GM19240 (cell line): ENCODE data around the gene CYGB.

ENCODE experiments used
- DNase-seq: peaks from one replicate; pipeline ENCODE4 v3.0.0; 2011; ENCODE audit warnings: low spot score; ENCODE audit not compliant: insufficient read length

CYGB gene

GRCh38 chr17:76501827-76502307 lies 35.6 kb downstream of the CYGB start:
- DNase-seq, result no peak

- peak; percentile 79 for DNase-seq
Measured at GRCh38 chr17:76501018-76501826, 36.3 kb downstream of the CYGB start, which contains the start of gene RHBDF2. RHBDF2 (minus strand) TSS chr17:76501423; CDS start chr17:76481524, 19,899 bp downstream.

DNA sequence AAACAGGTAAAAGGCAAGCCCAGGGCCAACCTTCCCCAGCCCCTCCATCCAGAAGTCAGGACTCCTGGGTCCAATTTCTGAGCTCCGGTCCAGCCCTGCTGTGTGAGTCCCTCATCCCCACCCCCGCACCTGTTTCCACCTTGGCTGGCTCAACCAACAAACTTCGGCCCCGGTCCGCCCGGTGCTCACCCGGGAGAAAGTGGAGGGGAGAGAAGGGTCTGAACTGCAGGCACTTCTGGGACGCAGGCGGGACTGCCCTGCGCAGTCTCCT lies 36.8 kb downstream of the CYGB start:
- no peak for DNase-seq

DNA sequence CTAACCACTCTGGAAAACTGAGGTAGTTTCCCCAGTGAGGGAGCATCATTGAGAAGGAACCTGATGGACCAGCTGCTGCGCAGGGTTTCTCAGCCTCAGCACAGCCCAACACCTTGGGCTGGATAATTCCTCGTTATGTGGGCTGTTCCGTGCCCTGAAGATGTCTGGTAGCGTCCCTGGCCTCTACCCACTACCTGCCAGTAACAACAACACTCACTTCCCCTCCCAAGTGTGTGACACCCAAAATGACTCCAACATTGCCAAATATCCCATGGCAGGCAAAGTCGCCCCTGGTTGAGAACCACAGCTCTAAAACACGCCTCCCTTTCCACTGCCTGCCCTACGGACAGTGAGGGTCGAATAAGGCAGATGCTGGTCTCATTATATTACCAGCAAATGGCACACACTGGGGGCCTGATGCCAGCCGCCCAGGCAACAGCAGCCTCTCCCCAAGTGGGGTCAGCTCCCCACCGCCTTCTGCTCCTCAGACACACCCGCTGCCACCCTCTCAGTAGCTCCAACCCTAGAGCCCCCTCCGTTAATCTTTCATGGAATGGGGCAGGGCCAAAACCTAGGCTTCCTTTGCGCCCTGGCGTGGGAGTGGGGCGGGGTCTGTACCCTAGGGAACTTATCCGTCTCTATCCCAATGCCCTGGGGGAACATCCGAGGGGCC lies 37.3 kb downstream of the CYGB start:
- DNase-seq, result no peak

DNA sequence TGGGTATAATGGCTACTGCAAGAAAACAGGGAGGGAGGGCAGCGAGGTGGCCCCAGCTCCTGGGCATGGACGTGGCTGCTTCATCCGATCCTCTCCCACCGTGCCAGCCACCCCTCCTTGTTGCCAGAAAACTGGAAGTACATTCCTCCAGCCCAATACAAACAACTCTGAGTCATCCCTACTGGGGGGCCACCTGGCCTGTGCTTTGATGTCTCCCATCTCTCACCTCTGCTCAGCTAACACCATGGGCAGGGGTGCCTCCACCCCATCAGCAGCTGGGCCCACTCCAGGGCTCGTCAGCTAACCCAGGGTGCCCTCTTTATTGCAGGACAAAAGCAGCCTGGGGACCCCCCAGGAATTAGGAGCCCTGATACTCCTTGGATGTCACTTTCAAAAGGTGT lies 38.2 kb downstream of the CYGB start:
- DNase-seq, result no peak

DNA sequence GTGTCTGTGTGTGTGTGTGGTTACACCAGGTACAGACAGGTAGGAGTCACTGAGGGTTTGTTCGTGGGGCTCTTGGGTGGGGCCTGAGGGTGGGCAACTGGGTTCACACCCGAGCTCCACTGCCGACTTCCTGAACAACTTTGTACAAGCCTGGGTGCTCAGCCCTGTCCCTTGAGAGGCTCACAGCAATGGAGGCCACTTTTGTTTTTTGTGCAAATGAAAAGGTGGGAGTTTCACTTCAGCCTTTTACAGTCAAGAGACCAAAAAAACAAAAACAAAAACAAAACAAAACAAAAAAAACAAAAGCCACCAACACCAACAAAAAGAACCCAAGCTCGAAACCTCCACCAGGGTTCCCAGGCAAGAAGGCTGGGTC lies 38.6 kb downstream of the CYGB start:
- no peak for DNase-seq

DNA sequence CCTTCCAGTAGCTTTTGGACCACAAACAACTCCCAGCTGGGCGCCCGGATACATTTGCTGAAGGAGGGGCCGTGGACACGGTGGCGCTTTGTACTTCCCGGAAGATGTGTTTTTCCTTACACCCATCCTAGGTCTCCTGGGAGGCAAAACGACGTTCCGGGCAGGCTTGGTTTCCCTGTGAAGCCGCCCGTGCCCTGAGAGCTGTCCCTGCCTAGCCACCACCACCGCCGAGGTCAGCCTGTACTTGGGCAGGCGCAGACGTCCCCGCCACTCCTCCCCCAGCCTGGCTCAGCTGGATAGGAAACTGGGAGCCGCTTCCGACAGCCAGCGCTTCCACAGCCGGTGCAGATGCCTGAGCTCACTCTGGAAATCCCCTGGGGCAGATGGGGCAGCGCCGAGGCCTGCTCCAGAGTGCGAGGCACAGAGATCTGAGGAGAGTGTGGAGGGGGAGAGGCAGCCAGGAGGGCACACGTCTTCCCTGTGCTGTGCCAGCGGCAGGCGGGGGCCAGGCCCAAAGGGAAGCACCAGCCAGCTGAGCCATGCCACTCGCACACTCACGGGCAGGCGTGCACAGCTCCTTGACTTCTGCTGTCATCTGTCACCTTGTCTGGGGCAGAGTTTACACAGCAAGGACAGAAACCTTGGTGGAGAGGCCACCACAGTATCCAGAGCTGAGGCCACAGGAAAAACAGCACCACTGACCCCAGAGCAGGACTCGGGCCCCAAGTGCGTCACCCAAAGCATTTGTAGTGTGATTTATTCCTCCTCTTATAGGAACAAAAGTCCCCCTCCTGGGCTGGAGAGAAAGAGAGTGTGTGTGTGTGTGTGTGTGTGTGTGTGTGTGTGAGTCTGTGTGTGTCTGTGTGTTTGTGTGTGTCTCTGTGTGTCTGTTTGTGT lies 39.3 kb downstream of the CYGB start:
- DNase-seq, result no peak

- DNase-seq, result no peak
Measured at GRCh38 chr17:76497699-76497978, 39.9 kb downstream of the CYGB start.

DNA sequence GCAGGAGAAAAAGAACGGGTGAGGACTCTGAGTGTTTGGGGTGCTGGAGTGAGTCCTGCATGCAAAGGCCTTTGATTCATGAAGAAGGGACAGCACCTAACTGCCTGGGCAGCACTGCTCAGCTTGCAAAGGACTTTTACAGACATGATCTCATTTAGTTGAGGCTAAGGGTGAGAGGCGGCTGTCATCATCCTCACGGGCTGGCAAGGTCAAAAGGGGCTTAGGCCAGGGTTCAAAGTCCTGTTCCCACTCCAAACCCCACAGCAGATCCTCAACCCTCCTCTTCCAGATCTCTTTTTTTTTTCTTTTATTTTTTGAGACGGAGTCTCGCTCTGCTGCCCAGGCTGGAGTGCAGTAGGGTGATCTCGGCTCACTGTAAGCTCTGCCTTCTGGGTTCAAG lies 41.0 kb downstream of the CYGB start:
- DNase-seq, result no peak

DNA sequence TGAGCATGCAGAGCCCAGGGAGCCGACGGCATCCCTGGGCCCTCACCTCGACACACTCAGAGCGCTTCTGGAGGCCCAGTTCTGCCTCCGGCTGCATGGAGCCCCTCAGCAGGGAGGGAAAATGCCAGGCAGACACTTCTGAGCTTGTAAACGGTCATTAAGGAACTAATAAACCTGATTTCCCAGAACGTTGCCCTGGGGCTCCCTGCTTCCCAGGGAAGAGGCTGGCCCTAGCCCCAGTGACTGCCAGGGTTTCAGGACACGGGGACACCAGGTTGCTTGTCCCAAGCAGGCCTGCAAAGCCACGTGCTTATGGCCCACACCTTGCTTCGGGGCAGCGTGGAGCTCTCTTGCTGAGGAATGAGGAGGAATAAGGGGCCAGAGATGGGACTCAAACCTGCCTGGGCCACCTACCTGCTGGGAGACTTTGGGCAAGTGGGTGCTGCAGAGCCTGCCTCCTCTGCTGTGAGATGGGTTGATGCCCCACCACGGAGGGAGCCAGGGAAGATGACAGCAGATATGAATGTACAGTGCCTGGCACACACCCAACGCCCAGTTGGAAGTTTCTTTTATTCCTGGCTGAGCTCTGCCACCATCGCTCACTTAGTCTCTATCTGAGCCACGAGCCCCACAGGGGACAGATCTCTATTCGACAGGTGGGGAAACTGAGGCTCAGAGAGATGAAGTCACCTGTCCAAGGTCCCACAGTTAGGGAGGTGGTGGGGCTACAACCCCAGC lies 41.7 kb downstream of the CYGB start:
- DNase-seq, result no peak

DNA sequence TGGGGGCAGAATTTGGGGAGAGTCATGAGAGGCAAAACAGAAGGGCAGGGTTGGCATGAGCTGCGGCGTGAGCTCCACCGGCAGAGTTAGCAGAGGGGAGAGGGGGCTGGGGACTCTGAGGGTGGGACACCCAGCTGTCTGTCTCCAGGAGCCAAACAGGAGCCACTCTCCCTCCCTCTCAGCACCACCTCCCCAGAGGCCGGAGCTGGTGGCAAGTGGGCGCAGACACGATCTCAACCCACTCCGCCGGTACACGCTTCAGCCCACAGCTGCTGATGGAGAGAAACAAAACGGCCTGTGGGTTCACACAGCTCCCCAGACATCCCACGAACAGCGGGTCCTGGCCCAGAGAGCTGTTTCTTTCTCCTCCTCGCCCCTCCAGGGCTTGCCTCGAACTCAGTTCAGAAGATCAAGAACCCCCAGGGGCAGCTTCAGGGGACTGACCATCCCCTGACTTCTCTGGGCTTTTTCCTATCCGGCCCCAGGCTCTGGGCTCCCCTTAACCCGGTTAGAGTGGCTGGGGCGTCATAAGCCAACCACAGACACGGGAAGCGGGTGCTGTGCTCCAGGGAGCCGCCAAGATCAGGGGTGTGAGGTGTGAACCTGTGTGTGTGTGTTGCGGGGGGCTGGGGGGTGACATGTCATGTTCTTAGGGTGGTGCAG lies 43.9 kb downstream of the CYGB start:
- no peak for DNase-seq

DNA sequence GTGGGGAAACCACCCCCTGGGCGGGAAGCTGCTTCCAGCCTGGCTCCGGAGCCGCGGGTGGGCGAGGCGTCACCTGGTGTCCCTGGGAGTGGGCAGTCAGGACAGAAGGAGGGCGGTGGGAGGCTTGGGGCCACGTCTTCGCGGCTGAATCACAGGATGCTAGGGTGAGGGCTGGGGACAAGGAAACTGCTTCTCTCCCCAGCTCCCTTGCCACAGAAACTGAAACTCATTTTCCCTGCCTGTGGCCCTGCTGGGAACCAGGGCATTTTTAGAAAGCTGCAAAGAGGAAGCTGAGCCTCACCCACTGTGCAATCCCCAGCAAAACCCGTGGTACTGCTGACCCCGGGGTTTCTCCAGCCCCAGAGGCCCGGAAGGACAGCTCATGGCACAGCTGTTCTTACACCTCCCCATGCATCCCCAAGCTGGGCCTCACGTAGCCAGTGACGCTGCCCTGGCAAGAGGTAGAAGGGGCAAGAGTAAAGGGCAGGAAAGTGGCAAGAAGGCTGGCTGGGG lies 44.5 kb downstream of the CYGB start:
- no peak for DNase-seq

DNA sequence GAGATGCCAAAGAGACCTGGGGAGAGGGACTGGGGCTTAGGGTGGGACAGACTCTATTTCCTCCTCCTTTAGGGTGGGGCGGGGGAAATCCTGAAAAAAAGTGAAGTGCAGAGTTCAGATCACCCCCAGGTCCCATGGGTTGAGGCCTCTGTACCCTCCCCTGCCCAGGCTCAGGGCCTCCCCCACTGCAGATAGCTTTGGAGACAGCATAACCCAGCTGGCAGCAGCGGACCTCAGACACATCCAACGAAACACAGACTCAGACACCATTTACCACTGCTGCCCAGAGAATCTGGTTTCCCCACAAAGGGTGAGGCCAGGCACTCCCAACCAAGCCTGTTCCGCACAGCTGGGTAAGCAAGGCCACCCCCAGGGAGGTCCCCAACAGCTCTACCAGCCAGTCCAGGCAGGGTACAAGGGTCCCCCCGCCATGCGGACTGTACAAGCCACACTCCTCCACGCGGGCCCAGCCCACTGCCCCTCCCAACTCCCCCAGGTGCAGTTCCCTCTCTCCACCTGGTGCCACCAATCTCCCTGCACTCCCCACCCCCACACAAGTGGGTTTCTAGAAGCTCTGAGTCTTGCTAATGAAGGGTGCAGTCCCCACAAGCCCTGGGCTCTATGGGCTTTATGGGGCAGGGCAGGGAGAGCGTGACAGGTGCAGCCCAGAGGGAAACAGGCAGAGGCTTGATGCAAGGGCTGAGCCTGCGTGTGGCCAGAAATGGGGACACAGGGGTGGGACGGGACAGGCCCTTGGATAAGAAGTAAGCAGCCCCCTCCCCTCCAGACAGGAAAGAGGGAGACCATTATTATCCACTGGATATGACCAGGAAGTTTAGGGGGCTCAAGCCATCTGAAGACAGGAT lies 45.2 kb downstream of the CYGB start:
- DNase-seq, result no peak

DNA sequence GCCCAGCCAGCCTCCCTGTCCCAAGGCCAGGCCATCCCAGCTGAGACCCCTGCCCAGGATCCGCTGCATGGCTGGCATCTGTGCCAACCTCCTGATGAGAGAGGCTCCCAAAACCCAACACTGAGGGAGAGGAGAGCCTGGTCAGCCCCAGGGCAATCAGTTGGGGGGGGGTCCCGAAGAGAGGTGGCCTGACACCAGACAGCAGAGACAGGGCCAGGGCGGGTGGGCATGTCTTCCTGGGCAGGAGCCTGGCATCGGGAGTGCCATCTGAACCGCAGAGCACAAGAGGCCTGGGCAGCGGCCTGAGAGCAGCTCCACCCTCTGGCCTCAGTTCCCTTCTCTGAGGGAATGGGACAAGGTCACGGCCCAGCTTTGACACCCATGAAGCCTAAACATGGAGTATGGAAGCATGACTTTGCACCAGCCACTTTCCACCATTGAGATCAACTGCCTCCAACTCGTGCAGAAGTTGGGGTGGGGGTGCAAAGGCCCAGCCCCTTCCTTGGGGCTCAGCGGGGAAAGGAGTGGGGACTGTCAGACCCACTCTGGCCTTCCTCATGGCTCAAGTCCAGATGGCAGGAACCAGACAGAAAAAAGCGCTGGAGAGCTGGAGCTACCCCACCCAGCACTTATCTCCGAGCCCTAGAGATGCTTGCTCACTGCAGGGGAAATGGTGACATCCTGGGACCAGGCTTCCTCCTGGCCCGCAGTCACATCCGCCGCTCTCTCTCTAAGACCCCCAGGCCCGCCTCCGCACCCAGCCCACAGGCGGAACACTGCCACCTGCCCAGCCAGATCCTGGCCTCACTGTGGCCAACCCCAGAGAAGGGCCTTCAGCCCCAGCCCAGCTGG lies 46.0 kb downstream of the CYGB start:
- no peak for DNase-seq

- no peak for DNase-seq
Measured at GRCh38 chr17:76490112-76490710, 47.3 kb downstream of the CYGB start.

DNA sequence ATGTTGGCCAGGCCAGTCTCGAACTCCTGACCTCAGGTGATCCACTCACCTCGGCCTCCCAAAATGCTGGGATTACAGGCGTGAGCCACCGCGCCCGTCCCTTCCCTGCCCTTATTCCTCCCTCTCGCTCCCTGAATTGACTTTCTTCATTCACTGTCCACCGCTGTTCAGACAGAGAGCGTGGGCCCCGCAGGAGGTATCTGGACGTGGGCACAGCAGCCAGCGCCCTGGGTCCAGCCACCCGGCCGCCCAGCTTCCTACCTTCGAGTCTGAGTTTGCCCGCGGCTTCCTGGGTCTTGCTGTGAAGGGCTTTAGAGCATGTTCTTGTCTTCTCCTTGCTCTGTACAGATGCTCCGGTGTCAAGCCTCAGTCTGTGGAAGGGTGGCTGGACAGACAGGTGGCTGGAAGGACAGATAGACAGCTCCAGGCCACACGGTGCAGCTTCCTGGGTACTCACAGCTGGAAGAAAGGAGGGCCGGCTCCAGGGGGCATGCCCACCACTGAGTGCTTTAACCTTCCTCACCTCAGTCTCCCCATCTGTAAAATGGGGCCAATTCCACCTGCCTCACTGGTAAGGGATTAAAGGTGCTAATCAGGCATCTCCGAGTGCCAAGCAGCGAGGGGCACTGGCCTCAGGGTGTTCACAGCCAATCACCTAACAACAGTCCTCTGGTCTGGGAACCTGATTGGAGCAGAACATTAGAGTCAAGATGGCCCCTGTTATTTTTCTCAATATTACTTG lies 49.9 kb downstream of the CYGB start:
- DNase-seq, result no peak

GRCh38 chr17:76485569-76485968 lies 51.9 kb downstream of the CYGB start:
- DNase-seq, result no peak

GRCh38 chr17:76484228-76484725 lies 53.2 kb downstream of the CYGB start:
- no peak for DNase-seq
